HG03520 (cell line): ENCODE data around the gene PAQR9.

Experiments used
- ATAC-seq: cut with Tn5 transposase; IDR thresholded peaks from one replicate; pipeline ENCODE4 v1.9.1; 2021; ENCODE audit warnings: mild to moderate bottlenecking, moderate library complexity; ENCODE audit not compliant: unreplicated experiment

Gene PAQR9

GRCh38 chr3:142926368-142926944 is 37.0 kb downstream of the PAQR9 start:
- ATAC-seq, result no peak

GRCh38 chr3:142925140-142925539 is 38.3 kb downstream of the PAQR9 start:
- no peak for ATAC-seq

- ATAC-seq, result no peak
Observed at GRCh38 chr3:142923694-142924093, 39.8 kb downstream of the PAQR9 start.

GRCh38 chr3:142916605-142917004 is 46.9 kb downstream of the PAQR9 start:
- no peak for ATAC-seq

GRCh38 chr3:142915636-142916035 is 47.8 kb downstream of the PAQR9 start:
- ATAC-seq, result no peak

GRCh38 chr3:142914286-142914811 is 49.1 kb downstream of the PAQR9 start:
- no peak for ATAC-seq

GRCh38 chr3:142913432-142913831 is 50.0 kb downstream of the PAQR9 start:
- no peak for ATAC-seq

- no peak for ATAC-seq
Observed at GRCh38 chr3:142912402-142913172, 50.9 kb downstream of the PAQR9 start.
